Gastroesophageal sphincter (tissue), 3 donors: ENCODE data around the gene ZDHHC21.

Experiments
- CTCF ChIP-seq, 4 experiments: fragments of 200-600 bp in 2 of 4; fragments of 450-650 bp in 2 of 4; sonication (generic) in 1 of 4; IDR thresholded peaks; one replicate each; pipeline ENCODE4 v1.5.1; 2017 to 2019; ENCODE audit warnings: antibody characterized with exemption in 4 of 4, mild to moderate bottlenecking in 2 of 4, moderate library complexity in 2 of 4
- EP300 ChIP-seq: sonication (generic); formaldehyde crosslinking; IDR thresholded peaks from one replicate; pipeline ENCODE4 v1.6.1; 2017; ENCODE audit warnings: antibody characterized with exemption, mild to moderate bottlenecking
- POLR2A ChIP-seq, 2 donors: fragments of 450-650 bp; IDR thresholded peaks; one replicate each; pipeline ENCODE4 v1.6.1; 2017; ENCODE audit warnings: antibody characterized with exemption in 2 of 2, mild to moderate bottlenecking in 2 of 2, moderate library complexity in 1 of 2
- POLR2AphosphoS5 ChIP-seq: sonication (generic); formaldehyde crosslinking; IDR thresholded peaks from one replicate; pipeline ENCODE4 v1.6.1; 2017; ENCODE audit warnings: antibody characterized with exemption

GRCh38 chr9:14616188-14616982 lies 76.8 kb downstream of the ZDHHC21 start:
- TF ChIP-seq CTCF (IDR thresholded peaks at IDR 0.05) = peak; percentile 26 to 61 (median 44)
- no peak for TF ChIP-seq POLR2A (IDR thresholded peaks at IDR 0.05)
- TF ChIP-seq POLR2AphosphoS5 = no peak
- TF ChIP-seq EP300 = no peak
